NCI-H446 treated with DMSO at 0.1 percent for 48 hours (cell line): ENCODE measurements around the gene PITPNC1.
"Not testable (repeated sequence)": the region's sequence is repeated elsewhere in the genome, so short reads cannot be mapped to it uniquely, and the experiment has no call there.

Source experiments
- DNase-seq: peaks from one replicate; lab custom pipeline; 2025; lab: John Stamatoyannopoulos, UW

The PITPNC1 gene

DNA sequence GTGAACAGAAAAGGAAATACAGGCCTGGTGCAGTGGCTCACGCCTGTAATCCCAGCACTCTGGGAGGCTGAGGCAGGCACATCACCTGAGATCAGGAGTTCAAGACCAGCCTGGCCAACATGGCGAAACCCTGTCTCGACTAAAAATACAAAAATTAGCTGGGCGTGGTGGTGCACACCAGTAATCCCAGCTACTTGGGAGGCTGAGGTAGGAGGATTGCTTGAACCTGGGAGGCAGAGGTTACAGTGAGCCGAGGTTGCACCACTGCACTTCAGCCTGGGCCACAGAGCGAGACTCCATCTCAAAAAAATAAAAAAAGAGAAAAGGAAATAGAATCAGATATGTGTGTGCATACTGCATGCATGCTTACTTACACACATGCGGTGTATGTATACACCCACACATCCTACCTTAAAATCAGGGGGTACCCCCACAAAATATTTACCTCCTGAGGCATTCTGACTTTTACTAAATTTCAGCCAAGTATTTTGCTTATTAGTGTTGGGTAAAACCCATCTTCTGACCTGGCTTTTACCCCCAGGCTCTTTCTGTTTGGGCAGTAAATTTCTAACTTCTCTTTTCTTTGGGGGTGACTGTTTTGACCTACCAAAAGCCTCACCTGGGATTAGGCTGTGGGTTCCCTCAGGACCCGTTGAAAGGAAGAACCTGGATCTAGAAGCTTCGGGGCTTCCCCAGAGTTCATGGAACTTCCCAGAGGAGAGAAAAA, 201.8 kb downstream of the PITPNC1 start:
- not testable (repeated sequence) for DNase-seq

GRCh38 chr17:67582673-67583081, 205.6 kb downstream of the PITPNC1 start:
- DNase-seq: no peak

- no peak for DNase-seq
Observed at GRCh38 chr17:67585077-67585602, 208.1 kb downstream of the PITPNC1 start.

- no peak for DNase-seq
Observed at GRCh38 chr17:67588326-67588725, 211.2 kb downstream of the PITPNC1 start.

GRCh38 chr17:67594115-67594880, 217.2 kb downstream of the PITPNC1 start:
- no peak for DNase-seq

GRCh38 chr17:67600408-67600807, 223.3 kb downstream of the PITPNC1 start:
- no peak for DNase-seq

DNA sequence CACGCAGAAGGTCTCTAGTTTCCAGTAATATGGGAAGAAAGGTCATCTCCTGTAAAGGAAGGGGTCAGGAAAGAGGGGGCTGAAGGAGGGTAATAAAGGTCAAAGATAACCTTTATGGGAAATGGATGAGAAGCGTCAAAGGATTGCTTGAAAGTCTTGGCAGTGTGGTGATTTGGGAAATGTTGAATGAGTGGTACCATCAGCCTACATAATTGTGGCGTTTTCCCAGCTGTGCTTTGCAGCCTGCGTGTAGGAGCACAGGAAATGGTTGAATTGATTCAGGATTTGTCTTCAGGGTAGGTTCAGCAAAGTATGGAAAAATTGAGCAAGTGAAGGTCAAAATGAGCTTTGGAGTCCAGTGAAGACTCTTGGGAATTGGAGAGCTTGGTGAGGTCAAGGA, 224.8 kb downstream of the PITPNC1 start:
- DNase-seq: no peak

GRCh38 chr17:67602444-67602843, 225.4 kb downstream of the PITPNC1 start:
- DNase-seq: no peak

DNA sequence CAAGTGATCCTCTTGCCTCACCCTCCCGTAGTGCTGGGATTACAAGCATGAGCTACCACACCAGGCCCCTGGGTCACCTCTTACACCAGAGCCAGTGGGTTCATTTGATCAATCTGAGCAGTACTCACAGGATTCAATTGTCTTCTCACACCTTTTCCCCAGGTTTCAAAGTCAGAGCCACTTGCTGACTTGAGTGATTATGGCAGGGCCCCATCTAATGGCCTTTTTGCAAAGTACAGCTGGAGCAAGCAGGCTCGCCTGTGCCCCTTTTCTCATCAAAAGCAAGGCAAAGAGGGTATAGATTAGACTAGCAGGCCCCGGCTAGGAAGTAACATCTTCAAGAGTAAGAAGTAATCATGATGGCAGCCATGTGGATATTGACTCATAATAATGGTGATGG, 225.9 kb downstream of the PITPNC1 start:
- DNase-seq: no peak

- no peak for DNase-seq
Observed at GRCh38 chr17:67605256-67605912, 228.3 kb downstream of the PITPNC1 start.

GRCh38 chr17:67606471-67606870, 229.4 kb downstream of the PITPNC1 start:
- no peak for DNase-seq

DNA sequence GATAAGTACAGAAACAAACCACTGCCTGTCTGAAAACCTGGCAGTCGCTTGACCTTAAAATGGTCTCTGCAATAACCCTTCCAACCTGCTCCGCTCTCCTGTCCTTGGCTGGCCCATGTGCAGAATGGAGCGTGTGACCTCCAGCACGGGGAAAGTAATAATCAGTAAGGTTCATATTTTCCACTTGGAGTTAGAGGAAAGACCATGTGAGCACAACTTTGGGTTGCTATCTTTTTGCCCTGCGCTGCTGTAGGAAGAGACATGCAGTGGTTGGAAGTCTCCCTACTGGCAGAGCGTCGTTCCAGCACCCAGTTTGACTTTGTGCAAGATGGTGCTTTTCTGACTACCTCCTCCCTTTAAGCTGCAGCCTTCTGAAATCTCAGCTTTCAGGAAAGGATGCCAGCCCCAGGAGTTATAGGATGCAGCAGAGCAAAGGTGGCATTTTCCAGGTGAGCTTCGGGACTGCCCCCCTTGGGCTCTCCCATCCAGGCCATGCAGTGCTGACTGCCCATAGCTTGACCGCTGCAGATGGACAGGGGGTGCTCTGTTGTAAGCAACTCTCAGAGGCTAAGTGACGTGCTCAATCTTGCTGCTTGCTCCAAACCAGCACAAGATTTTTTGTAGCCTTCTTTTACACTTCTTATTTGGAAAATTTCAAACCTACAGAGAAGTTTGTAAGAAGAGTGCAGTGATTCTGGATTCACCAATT, 230.0 kb downstream of the PITPNC1 start:
- no peak for DNase-seq

GRCh38 chr17:67610061-67610460, 233.0 kb downstream of the PITPNC1 start:
- no peak for DNase-seq

- no peak for DNase-seq
Observed at GRCh38 chr17:67613961-67614360, 236.9 kb downstream of the PITPNC1 start.

GRCh38 chr17:67615011-67615561, 238.0 kb downstream of the PITPNC1 start:
- DNase-seq: peak; percentile 80

DNA sequence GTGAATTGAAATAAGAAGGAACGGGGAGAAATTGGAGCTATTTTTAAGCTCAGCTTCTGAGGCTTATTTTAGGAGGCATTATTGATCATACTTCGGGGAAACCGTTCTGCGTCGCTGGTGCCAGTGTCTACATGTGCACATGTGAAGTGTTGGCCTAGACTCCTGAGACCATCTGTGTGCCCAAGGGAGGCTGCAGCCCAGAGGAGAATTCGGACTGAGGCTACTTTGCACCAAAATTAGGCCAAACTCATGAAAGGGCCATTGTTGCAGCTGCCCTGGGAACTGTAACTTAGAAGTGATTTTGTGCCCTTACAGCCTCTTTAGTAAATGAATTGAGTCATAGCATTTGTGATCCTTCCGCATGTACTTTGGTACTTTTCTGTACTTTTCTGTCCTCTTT, 238.7 kb downstream of the PITPNC1 start:
- no peak for DNase-seq

- no peak for DNase-seq
Observed at GRCh38 chr17:67617304-67617899, 240.3 kb downstream of the PITPNC1 start.

DNA sequence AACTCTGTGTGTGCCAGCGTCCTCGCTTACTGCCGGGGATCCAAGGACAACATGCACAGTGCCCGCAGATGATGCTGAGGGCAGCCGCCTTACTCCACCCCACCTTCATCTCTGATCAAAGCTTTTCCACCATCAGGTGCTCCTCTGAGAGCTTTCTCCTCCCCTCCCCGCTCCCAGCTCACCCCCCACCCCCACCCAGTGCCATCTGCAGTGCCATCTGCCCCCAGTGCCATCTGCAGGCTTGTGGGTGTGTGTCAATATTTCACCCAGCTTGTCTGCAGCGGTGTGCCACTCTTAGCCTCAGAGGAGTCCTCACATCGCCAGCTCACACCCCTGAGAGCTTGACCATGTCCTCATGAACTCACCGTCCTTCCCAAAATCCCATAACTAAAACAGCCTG, 242.5 kb downstream of the PITPNC1 start:
- DNase-seq: no peak

DNA sequence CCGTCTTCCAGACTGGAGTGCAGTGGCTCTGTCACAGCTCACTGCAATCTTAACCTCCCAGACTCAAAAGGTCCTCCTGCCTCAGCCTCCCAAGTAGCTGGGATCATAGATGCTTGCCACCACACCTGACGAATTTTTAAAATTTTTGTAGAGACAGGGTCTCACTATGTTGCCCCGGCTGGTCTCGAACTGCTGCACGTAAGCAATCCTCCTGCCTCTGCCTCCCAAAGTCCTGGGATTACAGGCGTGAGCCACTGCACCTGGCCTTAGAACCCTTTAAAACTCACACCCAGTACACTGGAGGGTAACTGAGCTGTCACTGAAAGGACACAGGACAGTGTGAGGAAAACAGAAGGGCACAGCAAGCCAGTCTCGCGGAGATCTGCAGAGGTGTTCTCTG, 243.0 kb downstream of the PITPNC1 start:
- no peak for DNase-seq

- DNase-seq: no peak
Observed at GRCh38 chr17:67620636-67621035, 243.6 kb downstream of the PITPNC1 start.

DNA sequence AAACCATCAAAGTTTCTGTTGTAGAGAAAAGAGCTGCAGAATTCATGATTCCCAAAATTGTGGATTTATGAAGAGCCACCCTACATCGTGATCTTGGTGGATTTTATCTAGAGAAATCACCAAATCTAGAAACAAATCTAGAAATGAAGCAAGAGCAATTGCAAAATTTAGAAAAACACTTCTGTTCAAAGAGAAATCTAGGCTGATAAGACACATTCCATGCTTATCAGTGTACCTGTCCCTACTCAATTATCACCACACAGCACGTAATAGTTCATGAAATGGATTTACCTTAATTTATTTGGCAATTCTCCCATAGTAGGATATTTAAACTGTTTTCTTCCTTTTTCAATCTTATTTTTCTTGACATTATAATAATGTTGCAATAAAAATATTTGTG, 246.7 kb downstream of the PITPNC1 start:
- DNase-seq: no peak
